HepG2 (cell line): ENCODE measurements around the gene SMIM28. TPM values are rescaled to one million over a fixed set of nuclear protein-coding genes. Genes with fewer than 3 reads are reported as not detected.

Experiments used
- ATAC-seq: fragments of 200-7000 bp; cut with Tn5 transposase; 3 replicates; pipeline ENCODE4 v1.9.1; 2020; ENCODE audit warnings: mild to moderate bottlenecking, moderate library complexity
- BruUV-seq: library from RNA; stranded (reverse); fragments of 400-500 nt; replicated peaks from 2 replicates; lab custom pipeline; 2021; lab: Mats Ljungman, UMichigan
- CTCF ChIA-PET: fragments of 300-600 bp; formaldehyde crosslinking; extraction: SDS; loops from one replicate; lab custom pipeline; 2021; ENCODE audit warnings: low total read pairs, inconsistent platforms, low intra/inter-chr PET ratio; lab: Yijun Ruan, JAX
- POLR2A ChIA-PET: fragments of 350-600 bp; sonication (Branson Sonifier 250); formaldehyde crosslinking; loops from one replicate; lab custom pipeline; 2020; ENCODE audit warnings: antibody characterized with exemption, inconsistent platforms; lab: Yijun Ruan, JAX
- DNase-seq: peaks from one replicate; pipeline ENCODE4 v3.0.0-alpha.2; 2015; ENCODE audit warnings: low spot score
- FAIRE-seq: peaks from 3 replicates; lab custom pipeline; 2011; peaks lifted over from hg19 to GRCh38; lab: Jason Lieb, UNC
- H2AFZ ChIP-seq: one replicate; pipeline ENCODE4 v1.6.1; 2011; ENCODE audit warnings: low read length, inconsistent platforms
- H3K27ac ChIP-seq: fragments of 300-600 bp; 3 replicates; pipeline ENCODE4 v1.8.0; 2011; ENCODE audit warnings: mixed run types, mild to moderate bottlenecking, mixed read lengths, low read length, inconsistent platforms; ENCODE audit not compliant: insufficient read depth; ENCODE audit errors: extremely low read length
- H3K27me3 ChIP-seq, 2 experiments: fragments of 200-600 bp in 1 of 2; 2 replicates in 1 of 2; 3 replicates in 1 of 2; pipeline versions ENCODE4 v1.6.0 to v1.8.0; 2011; ENCODE audit warnings: low read length in 2 of 2, mild to moderate bottlenecking in 2 of 2, moderate library complexity in 2 of 2, inconsistent platforms in 1 of 2; ENCODE audit not compliant: insufficient read depth in 2 of 2, control insufficient read depth in 1 of 2
- H3K36me3 ChIP-seq, 2 experiments: fragments of 200-600 bp in 1 of 2; replicated peaks in 1 of 2; 2 replicates in 1 of 2; 3 replicates in 1 of 2; pipeline versions ENCODE4 v1.5.1 to v1.8.0; 2011; ENCODE audit warnings: low read length in 2 of 2, inconsistent platforms in 1 of 2; ENCODE audit not compliant: insufficient read depth in 2 of 2, control insufficient read depth in 1 of 2
- H3K4me1 ChIP-seq: 2 replicates; pipeline ENCODE4 v1.5.1; 2012; ENCODE audit warnings: low read length, inconsistent platforms; ENCODE audit not compliant: insufficient read depth
- H3K4me2 ChIP-seq: 2 replicates; pipeline ENCODE4 v1.6.0; 2011; ENCODE audit warnings: low read depth, low read length, inconsistent platforms
- H3K4me3 ChIP-seq, 3 experiments: fragments of 200-600 bp in 1 of 3; sonication (generic), shearing (Covaris generic) in 1 of 3; replicated peaks in 1 of 3; 2 replicates each; pipeline ENCODE4 v1.5.1; 2011 to 2016; ENCODE audit warnings: low read length in 3 of 3, inconsistent platforms in 2 of 3, low read depth in 2 of 3, mild to moderate bottlenecking in 2 of 3, control low read depth in 1 of 3, mixed read lengths in 1 of 3; ENCODE audit not compliant: insufficient read depth in 1 of 3
- H3K79me2 ChIP-seq: one replicate; pipeline ENCODE4 v1.6.1; 2011; ENCODE audit warnings: low read length, inconsistent platforms; ENCODE audit not compliant: insufficient read depth
- H3K9ac ChIP-seq: 2 replicates; pipeline ENCODE4 v1.6.0; 2011; ENCODE audit warnings: mild to moderate bottlenecking, low read depth, low read length, inconsistent platforms; ENCODE audit not compliant: insufficient read depth
- H3K9me3 ChIP-seq: 2 replicates; pipeline ENCODE4 v1.5.1; 2012; ENCODE audit warnings: mild to moderate bottlenecking, low read length
- H4K20me1 ChIP-seq: 2 replicates; pipeline ENCODE4 v1.6.0; 2011; ENCODE audit warnings: inconsistent platforms, mild to moderate bottlenecking, low read length, moderate library complexity; ENCODE audit not compliant: insufficient read depth
- CREBL2 ChIP-seq: sonication (generic); formaldehyde crosslinking; IDR thresholded peaks from 2 replicates; pipeline ENCODE4 v1.8.1; 2023; ENCODE audit warnings: missing genetic modification reagents, mild to moderate bottlenecking, borderline replicate concordance
- EHMT2 ChIP-seq: fragments of 200-600 bp; sonication (generic); IDR thresholded peaks from 2 replicates; pipeline ENCODE4 v1.7.0; 2017; ENCODE audit warnings: antibody characterized with exemption, low read depth, low read length, borderline replicate concordance
- FIP1L1 ChIP-seq: fragments of 200-400 bp; formaldehyde crosslinking; IDR thresholded peaks from 2 replicates; pipeline ENCODE4 v1.6.1; 2018; ENCODE audit warnings: low read depth, mild to moderate bottlenecking, low read length, moderate library complexity, borderline replicate concordance; ENCODE audit not compliant: insufficient read depth
- HNF4A ChIP-seq: sonication (generic); formaldehyde crosslinking; IDR thresholded peaks from 2 replicates; pipeline ENCODE4 v1.4.0; 2020; ENCODE audit warnings: missing genetic modification reagents
- KMT2B ChIP-seq: IDR thresholded peaks from 2 replicates; pipeline ENCODE4 v1.6.1; 2016; ENCODE audit warnings: missing genetic modification reagents, missing compliant biosample characterization
- MNT ChIP-seq: fragments of 450-650 bp; IDR thresholded peaks from 2 replicates; pipeline ENCODE4 v1.6.1; 2016
- TCF12 ChIP-seq, 2 experiments: fragments of 450-650 bp in 1 of 2; sonication (generic) in 1 of 2; formaldehyde crosslinking in 1 of 2; IDR thresholded peaks; 2 replicates each; pipeline versions ENCODE4 v1.6.1 to v1.8.0; 2017 to 2022; ENCODE audit warnings: antibody characterized with exemption in 1 of 2, mild to moderate bottlenecking in 1 of 2, missing genetic modification reagents in 1 of 2, moderate library complexity in 1 of 2
- ZNF282 ChIP-seq: fragments of 450-650 bp; IDR thresholded peaks from 2 replicates; pipeline ENCODE4 v1.6.1; 2018; ENCODE audit not compliant: partially characterized antibody
- ZNF556 ChIP-seq: sonication (generic); formaldehyde crosslinking; IDR thresholded peaks from 2 replicates; pipeline ENCODE4 v1.4.0; 2020; ENCODE audit warnings: mild to moderate bottlenecking, missing genetic modification reagents, borderline replicate concordance
- ZNF558 ChIP-seq: sonication (generic); formaldehyde crosslinking; IDR thresholded peaks from 2 replicates; pipeline ENCODE4 v1.9.0; 2022; ENCODE audit warnings: mild to moderate bottlenecking, missing genetic modification reagents, borderline replicate concordance
- ZNF768 ChIP-seq: sonication (generic); formaldehyde crosslinking; IDR thresholded peaks from 2 replicates; pipeline ENCODE4 v1.4.0; 2020; ENCODE audit warnings: missing genetic modification reagents
- ZZZ3 ChIP-seq: sonication (generic); formaldehyde crosslinking; IDR thresholded peaks from 2 replicates; pipeline ENCODE4 v1.4.0; 2020; ENCODE audit warnings: missing genetic modification reagents, mild to moderate bottlenecking, borderline replicate concordance
- WGBS: methylation state at CpG from one replicate; pipeline ENCODE4 v1.1.6; 2017; ENCODE audit warnings: low lambda C conversion rate; 5-methylcytosine and 5-hydroxymethylcytosine counted together
- in situ Hi-C: cut with HindIII; loops from 2 replicates; pipeline ENCODE4 v1.10.0; 2017; ENCODE audit warnings: low pct_unique_long_range_greater_than_20kb; ENCODE audit not compliant: extremely low pct_ligation_motif_present
- intact Hi-C: fragments of 100-400 bp; cut with micrococcal nuclease; formaldehyde crosslinking; loops from one replicate; pipeline ENCODE4 v1.10.0; 2022; ENCODE audit not compliant: unreplicated experiment
- polyA plus RNA-seq, 8 experiments: library from polyadenylated mRNA; depleted of rRNA in 3 of 8; stranded (reverse) in 7 of 8; unstranded in 1 of 8; fragments of >200 nt; fragmentation: Illumina TruSeq in 4 of 8; extraction: Trizol in 4 of 8; gene quantifications; 2 replicates each; pipeline versions ENCODE4 v1.2.1 to v1.2.3, GENCODE V29; 2011 to 2016; ENCODE audit warnings: low read depth in 4 of 8, missing spikeins in 1 of 8, mixed read lengths in 1 of 8; ENCODE audit not compliant: insufficient read depth in 1 of 8
- total RNA-seq, 5 experiments: library from RNA; depleted of rRNA; stranded (reverse); fragments of >200 nt; fragmentation: Illumina TruSeq; extraction: Trizol; gene quantifications; 2 replicates each; pipeline ENCODE4 v1.2.3, GENCODE V29; 2016; ENCODE audit warnings: low read depth in 1 of 5
- TF ChIP-seq, protein P1 (sequence below): IDR thresholded peaks from 2 replicates; pipeline ENCODE4 v1.6.1; 2016; ENCODE audit warnings: low read depth
- TF ChIP-seq, protein P2 (sequence below), 2 experiments: sonication (generic) in 1 of 2; formaldehyde crosslinking in 1 of 2; IDR thresholded peaks; 2 replicates each; pipeline versions ENCODE4 v1.6.1 to v1.9.0; 2014 to 2022; ENCODE audit warnings: antibody characterized with exemption in 1 of 2, borderline replicate concordance in 1 of 2, inconsistent platforms in 1 of 2, low read depth in 1 of 2, missing genetic modification reagents in 1 of 2

SMIM28 gene
- total and polyA plus RNA-seq, 2 of the 13 experiments (the other 11 are each of a cell fraction or from before 2014, with no cell fraction given): not detected

GRCh38 chr6:138421608-138422007 lies 43.9 kb downstream of the SMIM28 start:
- FAIRE-seq (no peak), ATAC-seq (no peak), DNase-seq (no peak)
- H3K27me3 ChIP-seq: no peaks in the 10 kb centered on the region
- H3K4me2 ChIP-seq: no peak overlapping the region
- no peak overlapping the region for H2AFZ ChIP-seq
- peaks cover 36% of the 10 kb centered on the region for H3K4me1 ChIP-seq
- H3K9me3 ChIP-seq: no peaks in the 10 kb centered on the region
- no peaks in the 10 kb centered on the region for H4K20me1 ChIP-seq
- peaks cover 17 to 37% of the 10 kb centered on the region in 2 experiments for H3K36me3 ChIP-seq
- POLR2A ChIA-PET: no interaction called here
- no peak overlapping the region for H3K4me3 ChIP-seq
- intact Hi-C loops (loop anchor here (5.0 kb wide), 1 partner anchor 351 kb away; the partner anchor contains the start of gene CCDC28A), in situ Hi-C loops (no loop called here)
- no peaks in the 10 kb centered on the region for H3K79me2 ChIP-seq
- no peak overlapping the region for H3K9ac ChIP-seq
- no TSS peak for BruUV-seq
- WGBS: 96% methylated on average over 10 of the region's 10 CpGs
- CTCF ChIA-PET: no interaction called here
- H3K27ac ChIP-seq: no peak overlapping the region
- TF ChIP-seq, protein P1, sequence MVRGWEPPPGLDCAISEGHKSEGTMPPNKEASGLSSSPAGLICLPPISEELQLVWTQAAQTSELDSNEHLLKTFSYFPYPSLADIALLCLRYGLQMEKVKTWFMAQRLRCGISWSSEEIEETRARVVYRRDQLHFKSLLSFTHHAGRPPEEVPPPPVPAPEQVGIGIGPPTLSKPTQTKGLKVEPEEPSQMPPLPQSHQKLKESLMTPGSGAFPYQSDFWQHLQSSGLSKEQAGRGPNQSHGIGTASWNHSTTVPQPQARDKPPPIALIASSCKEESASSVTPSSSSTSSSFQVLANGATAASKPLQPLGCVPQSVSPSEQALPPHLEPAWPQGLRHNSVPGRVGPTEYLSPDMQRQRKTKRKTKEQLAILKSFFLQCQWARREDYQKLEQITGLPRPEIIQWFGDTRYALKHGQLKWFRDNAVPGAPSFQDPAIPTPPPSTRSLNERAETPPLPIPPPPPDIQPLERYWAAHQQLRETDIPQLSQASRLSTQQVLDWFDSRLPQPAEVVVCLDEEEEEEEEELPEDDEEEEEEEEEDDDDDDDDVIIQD (CRISPR knock-in tag): no peak
- TF ChIP-seq TCF12 (IDR thresholded peaks at IDR 0.05) (no peak), TCF12 (CRISPR knock-in tag; IDR thresholded peaks at IDR 0.05) (no peak), ZNF558 (no peak), ZNF556 (CRISPR knock-in tag) (no peak), ZZZ3 (no peak), FIP1L1 (no peak), ZNF768 (CRISPR knock-in tag) (no peak), ZNF282 (no peak), MNT (no peak), HNF4A (0 out of 2 replicates have a peak, but pooled peaks have one; percentile 12), KMT2B (CRISPR knock-in tag) (no peak), EHMT2 (0 out of 2 replicates have a peak, but pooled peaks have one; percentile 1), CREBL2 (no peak)
- TF ChIP-seq, protein P2, sequence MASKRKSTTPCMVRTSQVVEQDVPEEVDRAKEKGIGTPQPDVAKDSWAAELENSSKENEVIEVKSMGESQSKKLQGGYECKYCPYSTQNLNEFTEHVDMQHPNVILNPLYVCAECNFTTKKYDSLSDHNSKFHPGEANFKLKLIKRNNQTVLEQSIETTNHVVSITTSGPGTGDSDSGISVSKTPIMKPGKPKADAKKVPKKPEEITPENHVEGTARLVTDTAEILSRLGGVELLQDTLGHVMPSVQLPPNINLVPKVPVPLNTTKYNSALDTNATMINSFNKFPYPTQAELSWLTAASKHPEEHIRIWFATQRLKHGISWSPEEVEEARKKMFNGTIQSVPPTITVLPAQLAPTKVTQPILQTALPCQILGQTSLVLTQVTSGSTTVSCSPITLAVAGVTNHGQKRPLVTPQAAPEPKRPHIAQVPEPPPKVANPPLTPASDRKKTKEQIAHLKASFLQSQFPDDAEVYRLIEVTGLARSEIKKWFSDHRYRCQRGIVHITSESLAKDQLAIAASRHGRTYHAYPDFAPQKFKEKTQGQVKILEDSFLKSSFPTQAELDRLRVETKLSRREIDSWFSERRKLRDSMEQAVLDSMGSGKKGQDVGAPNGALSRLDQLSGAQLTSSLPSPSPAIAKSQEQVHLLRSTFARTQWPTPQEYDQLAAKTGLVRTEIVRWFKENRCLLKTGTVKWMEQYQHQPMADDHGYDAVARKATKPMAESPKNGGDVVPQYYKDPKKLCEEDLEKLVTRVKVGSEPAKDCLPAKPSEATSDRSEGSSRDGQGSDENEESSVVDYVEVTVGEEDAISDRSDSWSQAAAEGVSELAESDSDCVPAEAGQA (IDR thresholded peaks at IDR 0.05; ENCODE audit: low read depth): no peak
- TF ChIP-seq, protein P2 (CRISPR knock-in tag; IDR thresholded peaks at IDR 0.05; ENCODE audit: borderline replicate concordance): no peak
